Stimulated activated CD8-positive, alpha-beta memory T cell treated with anti-CD3 and anti-CD28 coated beads, Interleukin-4, amount 100 ng/mL, for 1 hour (primary cell): ENCODE measurements around the gene MAPRE3.
"Not testable (repeated sequence)": the region's sequence is repeated elsewhere in the genome, so short reads cannot be mapped to it uniquely, and the experiment has no call there.

ENCODE experiments used
- DNase-seq, 2 donors: peaks; one replicate each; pipeline ENCODE4 v3.0.0-alpha.2; 2020; ENCODE audit warnings: low read depth in 2 of 2, low spot score in 1 of 2

Gene MAPRE3

GRCh38 chr2:27067385-27067784, 96.9 kb downstream of the MAPRE3 start:
- DNase-seq: no peak

- DNase-seq: no peak
Measured at GRCh38 chr2:27069436-27069835, 99.0 kb downstream of the MAPRE3 start.

- DNase-seq: no peak
Measured at GRCh38 chr2:27069961-27070618, 99.7 kb downstream of the MAPRE3 start.

- no peak for DNase-seq
Measured at GRCh38 chr2:27070653-27071276, 100.3 kb downstream of the MAPRE3 start.

GRCh38 chr2:27071277-27071989, 101.0 kb downstream of the MAPRE3 start, which contains the start of gene OST4:
Gene OST4 (minus strand): TSS chr2:27071654.
- peak in 1 of 2 donors; percentile 79 for DNase-seq

GRCh38 chr2:27071990-27072830, 101.8 kb downstream of the MAPRE3 start:
- no peak for DNase-seq

- DNase-seq: no peak
Measured at GRCh38 chr2:27072920-27073319, 102.5 kb downstream of the MAPRE3 start.

GRCh38 chr2:27073782-27074181, 103.3 kb downstream of the MAPRE3 start:
- no peak for DNase-seq

- no peak for DNase-seq
Measured at GRCh38 chr2:27074738-27075565, 104.5 kb downstream of the MAPRE3 start.

- DNase-seq: not testable (repeated sequence)
Measured at GRCh38 chr2:27075566-27075871, 105.1 kb downstream of the MAPRE3 start.

GRCh38 chr2:27076323-27076722, 105.9 kb downstream of the MAPRE3 start:
- no peak for DNase-seq
